ENCODE results near the gene EXOC3.
"Not testable (repeated sequence)": the region's sequence is repeated elsewhere in the genome, so short reads cannot be mapped to it uniquely, and the experiment has no call there.

EXOC3 gene

DNA sequence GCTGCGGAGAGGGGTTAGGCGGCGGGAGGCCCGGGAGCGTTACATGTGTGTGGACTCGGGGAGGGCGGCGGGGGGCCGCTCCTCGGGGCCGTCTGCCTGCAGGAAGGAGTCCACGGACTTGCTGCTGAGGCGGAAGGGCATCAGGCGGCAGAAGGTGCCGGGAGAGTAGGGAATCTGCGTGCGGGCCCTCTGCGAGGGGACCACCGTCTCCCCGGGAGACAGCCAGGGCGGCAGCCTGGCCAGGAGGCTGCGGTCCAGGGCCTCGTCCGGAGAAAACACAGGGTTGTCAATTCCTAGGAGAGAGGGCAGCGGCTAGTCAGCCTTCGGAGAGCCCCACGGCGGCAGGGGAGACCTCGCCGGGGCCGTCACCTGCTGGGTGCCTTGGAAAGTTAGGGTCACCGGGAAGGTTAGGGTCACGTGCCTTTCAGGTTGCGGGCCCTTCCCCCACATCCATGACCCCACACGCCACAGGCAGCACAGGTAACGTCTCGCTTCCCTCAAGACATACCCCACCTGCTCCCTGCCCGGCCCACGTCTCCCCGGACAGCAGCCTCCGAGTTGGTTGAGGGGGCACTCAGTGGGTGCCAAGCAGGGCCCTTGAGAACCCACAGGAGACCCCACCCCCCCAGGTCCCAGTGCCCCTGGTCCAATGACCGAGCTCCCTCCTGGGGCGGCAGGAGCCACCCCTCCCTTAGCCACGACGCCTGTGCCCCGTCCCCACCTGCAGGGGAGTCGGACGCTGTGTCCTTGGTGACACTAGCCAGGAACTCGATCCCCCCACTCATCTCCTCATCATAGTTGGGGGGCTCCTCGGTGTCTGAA lies 32.1 kb downstream of the EXOC3 start:
- no peak for DNase-seq

DNA sequence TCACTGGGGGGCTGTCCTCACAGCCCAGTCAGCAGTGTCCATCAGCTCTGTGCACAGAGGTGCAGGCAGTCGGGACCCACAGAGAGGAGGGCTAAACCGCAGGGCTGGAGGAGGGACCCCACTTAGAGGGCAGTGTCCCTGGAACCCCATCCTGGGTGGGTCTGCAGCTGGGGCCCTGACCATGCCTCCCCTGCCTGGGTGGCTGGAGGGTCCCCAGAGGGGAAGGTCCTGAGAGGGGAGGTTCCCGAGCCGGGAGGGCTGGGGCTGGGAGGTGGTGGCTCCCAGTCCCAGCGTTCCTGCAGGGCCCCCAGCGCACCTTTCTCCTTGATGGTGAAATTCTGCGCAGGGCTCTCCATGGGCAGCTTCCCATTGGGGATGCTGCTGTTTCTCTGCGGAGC lies 32.7 kb downstream of the EXOC3 start:
- DNase-seq: no peak

DNA sequence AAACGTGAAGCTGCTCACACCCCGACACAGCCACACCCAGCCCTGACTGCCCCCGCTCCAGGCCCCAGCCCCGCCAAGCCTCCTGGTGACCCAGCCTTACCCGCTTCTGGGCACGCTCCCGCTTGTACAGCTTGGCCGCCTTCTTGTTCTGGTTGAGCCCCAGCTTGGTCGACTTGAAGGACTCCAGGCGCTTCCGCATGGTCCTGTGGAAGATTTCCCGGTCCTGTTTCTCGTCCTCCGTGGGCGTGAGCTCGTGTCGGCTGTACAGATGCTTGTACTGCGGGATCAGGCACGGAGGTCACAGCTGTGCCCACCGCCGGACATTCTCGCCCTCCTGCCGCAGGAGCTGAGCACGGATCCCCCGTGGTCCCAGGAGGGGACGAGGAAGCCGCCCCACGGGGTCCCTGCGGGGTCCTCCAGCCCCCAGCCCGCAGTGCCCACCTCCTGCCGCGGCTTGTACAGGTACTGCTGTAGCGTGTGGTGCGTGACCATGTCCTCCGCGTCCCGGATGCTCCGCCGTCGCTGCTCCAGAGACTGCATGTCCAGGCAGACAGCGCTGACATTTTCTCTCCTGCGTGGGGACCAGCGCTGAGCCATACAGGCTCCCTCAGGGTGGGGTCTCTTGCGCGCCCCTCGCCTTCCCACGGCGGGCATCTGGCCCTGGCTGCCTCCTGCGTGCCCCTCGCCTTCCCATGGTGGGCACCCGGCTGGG lies 33.3 kb downstream of the EXOC3 start:
- DNase-seq: no peak

DNA sequence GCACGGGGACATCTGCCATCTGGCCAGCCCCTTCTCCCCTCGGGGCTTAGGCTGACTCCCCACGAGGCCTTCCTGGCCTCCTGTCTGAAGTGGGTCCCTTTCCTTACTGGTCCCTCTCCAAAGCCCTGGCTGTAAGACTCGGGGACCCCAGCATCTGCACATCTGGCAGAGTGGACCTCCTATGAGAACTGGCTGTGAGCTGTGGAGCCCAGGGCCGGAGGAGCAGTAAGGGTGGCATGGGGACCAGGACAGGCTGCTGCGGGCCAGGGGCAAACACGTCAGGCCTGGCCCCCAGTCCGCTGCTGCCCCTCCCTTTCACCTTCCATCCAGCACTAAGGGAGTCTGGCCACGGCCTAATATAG lies 33.8 kb downstream of the EXOC3 start:
- DNase-seq: no peak

DNA sequence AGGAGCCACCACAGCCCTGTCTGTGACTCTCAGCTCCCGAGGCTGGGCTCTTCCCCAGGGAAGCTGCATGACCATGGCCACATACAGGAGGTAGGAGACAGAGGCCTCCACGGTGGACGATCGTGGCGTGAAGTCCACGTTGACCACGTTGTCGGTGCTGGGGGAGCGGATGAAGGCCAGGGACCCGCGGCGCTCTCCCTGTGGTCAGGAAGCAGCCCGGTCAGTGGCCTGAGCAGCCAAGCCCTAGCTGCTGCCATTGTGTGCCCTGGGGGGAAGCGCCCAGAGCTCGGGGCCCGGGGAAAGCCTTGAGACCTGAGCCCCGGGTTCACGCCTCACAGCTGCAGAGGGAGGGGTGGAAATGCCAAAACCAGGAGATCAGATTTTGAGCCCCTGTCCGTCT lies 34.3 kb downstream of the EXOC3 start:
- DNase-seq: peak; percentile 18

DNA sequence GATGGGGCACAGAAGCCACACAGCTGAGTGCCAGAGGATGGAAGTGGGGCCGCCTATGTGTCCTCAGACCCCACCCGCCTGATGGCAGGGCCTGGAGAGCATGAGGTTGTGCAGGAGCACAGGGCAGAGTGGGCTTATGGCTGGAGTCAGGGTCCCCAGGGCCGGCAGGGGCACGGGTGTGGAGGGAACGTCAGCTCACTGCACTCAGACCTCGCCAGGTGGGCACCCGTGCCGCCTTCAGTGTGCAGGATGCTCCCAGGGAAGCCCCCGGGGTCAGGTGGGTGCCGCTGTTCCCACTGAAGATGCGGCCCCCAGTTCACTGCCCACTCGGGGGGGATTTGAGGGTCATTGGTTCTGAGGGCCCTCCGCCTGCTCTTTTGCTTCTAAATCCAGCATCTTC lies 34.9 kb downstream of the EXOC3 start:
- peak; percentile 22 for DNase-seq

DNA sequence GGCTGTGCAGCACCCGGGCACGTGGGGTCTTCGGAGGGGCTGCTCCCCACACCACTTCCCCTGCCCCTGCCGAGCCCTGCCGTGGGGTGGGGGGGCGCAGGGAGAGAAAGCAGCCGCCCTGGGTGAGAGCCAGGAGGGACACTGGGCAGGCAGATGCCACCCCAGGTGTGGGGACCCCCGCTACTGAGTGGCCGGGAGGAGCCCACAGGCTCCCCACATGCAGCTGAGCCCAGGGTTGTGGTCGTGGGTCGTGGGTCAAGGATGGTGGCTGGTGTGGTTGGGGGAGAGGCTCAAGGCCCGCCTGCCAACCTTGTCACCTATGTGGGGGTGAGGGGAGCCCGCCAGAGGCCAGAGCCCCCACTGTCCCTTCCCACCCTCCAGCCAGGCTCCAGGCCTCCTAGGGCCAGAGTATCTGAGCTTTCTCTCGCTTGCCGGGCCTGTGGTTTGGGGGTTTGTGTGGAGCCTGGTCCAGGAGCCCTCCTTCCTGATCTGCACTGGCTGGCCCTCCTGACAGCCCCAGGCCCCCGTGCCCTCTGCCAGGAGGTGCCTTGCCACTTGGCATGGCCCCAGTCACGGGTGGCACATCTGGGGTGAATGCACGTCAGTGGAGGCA lies 35.5 kb downstream of the EXOC3 start:
- DNase-seq: peak; percentile 27

DNA sequence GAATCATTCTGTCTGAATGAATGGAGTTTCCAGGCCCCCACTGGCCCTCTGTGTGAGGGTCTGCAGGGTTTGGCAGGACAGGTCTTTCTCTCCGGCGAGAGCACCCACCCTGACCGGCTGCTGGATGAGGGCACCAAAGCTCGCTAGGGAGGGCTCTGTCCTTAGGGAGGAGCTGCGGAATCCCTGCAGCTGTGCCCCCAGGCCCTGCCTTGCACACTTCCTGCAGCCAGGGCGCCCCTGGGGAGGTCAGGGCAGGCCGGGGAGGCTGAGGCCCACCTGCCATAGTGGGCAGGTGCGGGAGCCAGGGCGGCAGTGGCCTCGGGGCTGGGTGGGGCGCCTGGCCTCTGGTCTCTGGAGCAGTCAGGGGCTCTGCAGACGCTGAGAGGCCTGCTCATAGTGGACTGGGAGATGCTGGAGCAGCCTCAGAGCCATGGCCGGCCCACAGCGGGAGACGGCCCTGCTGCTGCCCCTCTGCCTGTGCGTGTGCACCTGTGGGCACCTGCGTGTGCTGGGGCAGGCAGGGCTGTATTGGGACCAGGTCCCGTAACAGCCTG lies 36.1 kb downstream of the EXOC3 start:
- DNase-seq: peak; percentile 25

DNA sequence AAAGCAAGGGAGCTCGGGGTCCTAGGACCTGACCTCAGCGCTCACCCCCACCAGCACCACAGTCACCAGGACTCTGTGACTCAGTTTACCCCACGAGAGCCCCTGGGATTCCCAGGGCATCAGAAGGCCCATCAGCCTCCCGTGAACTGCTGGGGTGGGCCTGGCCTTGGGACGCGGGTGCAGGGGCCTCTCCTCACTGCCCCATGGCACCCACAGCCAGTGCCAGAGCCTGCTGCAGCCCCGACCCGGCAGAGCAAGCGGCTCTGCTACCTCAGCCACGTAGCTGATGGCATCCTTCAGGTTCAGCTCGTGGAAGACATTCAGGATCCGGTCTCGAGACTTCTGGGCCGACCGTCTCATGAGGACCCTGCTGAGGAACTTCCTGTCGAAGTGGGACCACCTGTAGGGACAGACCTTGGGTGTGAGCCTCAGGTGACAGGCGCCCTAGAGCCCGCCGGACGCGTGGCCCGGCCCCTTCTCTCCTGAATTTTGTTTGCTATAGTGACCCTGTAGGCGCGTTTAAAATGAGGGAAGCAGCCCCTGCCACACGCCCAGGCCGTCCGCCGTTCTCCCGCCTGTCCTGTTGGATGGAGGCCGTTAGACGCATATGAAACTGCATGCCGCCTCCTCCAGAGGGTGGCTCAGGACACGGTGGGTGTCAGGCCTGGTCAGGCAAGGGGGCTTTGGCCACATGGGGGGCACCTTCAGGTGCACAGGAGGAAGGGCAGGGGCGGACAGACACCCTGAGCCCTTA lies 36.8 kb downstream of the EXOC3 start:
- peak; percentile 23 for DNase-seq

DNA sequence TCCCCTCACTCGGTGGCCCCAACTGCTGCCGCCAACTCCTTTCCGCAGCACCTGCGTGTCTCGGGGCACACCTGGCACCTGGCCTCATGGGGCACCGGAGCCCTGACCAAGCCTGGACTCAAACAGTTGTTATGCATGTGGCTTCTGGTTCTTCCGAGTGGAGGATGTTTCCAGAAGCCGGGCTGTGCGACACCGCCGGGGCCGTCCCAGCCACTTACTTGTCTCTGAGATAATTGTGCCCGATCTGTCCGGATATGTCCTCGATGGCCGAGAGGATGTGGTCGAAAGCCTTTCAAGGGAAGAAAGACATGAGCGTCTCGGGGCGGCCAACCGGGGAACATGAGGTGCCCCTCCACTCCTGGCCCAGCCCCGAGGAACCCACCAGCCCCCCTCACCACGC lies 38.4 kb downstream of the EXOC3 start:
- peak; percentile 28 for DNase-seq

DNA sequence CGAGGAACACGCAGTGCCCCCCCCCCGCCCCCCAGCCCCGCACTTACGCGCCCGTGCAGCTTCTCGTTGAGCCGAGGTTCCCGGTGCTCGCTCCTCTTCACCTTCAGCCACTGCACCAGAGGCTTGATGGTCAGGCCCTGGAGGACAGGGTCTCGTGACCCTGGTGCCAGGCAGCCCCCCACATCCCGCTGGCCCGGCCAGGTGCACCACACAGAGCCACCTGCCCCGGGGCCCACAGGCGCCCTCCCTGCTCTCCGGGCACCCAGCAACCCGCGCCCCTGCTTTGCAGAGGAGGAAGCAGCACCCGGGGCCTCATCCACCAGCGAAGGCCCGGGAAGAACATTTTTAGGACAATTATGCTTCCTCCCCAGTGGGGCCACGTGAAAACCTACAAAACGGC lies 39.0 kb downstream of the EXOC3 start:
- peak; percentile 20 for DNase-seq

DNA sequence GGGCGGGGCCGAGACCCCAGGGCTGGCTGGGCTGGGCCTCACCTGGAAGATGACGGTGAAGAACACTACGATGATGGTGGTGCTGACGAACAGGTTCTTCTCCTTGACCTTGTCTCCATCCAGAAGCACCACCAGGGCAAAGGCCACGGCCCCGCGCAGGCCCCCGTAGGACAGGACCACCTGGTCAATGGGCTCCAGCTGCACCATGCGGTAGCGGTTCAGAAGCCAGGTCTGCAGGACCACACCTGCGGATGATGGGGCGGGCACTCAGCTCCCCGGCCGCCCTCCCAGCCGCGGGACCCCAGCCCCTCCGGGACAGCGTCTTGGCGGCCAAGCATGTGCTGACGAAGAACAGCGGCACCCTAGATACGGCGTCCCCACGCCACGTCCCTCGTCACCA lies 39.5 kb downstream of the EXOC3 start:
- peak; percentile 26 for DNase-seq

DNA sequence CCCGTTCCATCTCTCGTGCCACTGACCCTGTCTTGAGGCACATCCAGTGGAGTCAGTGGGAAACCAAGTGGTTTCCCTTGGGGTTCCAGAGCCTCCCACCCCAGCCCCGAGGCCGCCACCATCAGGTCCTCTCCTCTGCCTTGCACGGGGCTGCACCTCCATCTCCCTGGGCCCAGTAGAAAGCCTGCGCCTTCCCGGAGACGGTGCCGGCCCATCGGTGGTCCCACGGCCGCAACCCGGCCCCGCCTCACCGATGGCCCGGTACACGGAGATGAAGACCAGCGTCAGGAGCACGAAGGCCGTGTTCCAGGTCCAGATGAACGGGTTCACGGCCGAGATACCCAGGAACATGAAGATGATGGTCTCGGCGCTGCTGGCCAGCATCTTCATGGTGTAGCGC lies 40.0 kb downstream of the EXOC3 start:
- DNase-seq: no peak

DNA sequence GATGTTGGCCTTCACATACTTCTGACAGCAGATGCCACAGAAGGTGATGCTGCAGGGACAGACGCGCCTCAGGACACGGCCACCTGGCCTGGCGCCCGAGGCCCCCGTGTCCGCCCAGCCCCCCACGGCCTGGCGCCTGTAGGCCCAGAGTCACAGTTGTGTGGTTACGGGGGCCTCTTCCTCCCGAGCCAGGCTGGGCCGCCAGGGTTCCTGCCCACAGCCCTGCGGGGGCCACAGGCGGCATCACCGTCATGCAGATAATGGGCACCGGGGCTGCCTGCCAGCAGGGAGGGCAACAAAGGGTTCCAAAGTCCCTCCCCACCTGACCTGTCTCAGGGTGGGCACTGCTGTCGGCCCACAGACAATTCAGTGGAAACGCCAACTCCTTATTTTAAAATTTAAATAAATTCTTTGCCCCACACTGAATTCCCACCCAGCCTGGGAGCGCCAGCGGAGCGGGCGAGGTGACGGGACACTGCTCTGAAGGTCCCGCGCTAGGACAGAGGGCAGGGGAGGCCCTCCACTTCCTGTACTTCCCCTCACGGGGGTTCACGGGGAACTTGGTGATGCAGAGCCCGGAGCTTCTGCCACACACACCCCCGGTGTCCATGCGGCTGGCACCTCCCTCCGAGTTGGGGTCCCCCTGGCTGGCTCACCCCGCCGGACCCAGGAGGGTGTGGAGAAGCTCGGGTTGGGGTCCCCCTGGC lies 40.6 kb downstream of the EXOC3 start:
- peak; percentile 27 for DNase-seq

DNA sequence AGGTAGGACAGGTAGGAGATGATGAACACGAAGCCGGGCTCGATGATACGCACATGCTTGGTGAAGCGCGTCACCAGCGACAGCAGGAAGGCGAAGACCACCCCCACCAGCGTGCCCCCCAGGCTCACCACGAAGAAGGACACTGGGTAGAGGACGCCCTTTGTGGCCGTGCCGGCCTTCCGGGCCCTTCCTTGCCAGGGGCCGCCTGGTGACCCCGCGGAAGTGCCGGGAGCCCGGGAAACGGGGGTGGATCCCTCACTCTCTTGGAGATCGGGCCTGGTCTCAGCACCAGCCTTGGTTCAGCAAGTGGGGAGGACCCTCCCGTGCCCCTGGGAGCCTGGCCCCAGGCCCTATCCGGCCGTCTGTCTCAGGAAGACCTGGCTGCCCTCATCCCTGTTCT lies 41.6 kb downstream of the EXOC3 start:
- DNase-seq: no peak

DNA sequence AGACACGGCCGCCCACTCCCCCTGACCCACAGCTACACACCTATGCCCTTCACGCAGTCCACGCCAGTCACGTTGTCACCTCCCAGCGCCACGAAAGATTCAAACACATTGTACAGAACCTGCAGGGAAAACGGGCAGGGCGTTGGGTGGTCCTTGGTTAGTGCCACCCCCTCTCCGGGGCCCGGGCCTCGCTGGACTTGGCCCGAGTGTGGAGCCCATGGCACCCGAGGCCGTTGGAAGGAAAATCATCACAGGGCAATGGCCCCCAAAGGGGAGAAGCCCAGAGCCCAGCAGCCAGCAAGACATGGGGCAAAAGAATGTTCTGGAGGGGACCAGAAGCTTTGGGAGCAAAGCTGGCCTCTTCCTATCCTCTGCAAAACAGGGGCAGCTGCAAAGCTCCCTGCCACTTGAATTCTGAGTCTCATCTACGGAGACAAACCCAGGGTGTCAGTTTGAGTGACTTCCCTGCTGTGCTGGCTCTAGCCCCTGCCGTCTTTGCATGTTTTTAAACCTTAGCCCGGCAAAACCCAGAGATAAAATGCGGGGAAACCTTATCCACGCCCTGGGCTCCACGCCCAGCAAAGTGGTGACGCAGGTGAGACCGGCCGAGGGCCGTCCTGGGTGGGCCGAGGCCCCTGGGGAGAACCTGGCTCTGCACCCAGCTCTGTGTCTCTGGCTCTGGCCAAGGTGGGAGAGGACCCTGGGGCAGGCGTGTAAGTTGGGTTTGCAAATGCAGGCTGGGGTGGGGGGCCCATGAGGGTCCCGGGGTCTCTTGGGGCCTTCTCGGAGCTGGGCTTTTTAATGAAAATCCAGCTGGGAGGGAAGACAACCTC lies 42.4 kb downstream of the EXOC3 start:
- DNase-seq: no peak

DNA sequence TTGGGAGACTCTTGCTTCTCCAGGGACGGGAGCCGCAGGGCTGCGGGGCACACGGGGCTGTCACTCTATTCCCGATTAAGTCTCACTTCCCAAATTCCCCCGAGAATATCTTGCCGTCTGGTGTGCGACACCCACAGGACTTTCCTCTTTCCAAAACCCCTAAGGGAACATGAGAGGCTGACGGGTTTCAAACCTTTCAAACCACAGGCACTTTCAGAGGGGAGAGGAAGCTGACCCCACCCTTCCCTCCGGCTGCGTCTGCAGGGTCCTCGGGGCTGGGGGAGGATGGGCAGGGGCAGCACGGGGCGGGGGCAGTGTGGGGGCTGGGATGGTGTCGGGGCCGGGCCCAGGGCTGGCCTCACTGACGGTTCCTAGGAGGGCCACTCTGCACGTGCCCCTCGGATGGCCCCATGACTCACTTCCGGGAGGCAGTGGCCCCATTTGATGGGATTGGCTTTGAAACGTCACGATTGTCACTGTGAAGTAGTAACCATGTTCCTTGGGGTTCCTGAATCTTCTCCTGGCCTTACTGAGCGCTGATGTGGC lies 43.0 kb downstream of the EXOC3 start:
- DNase-seq: no peak

DNA sequence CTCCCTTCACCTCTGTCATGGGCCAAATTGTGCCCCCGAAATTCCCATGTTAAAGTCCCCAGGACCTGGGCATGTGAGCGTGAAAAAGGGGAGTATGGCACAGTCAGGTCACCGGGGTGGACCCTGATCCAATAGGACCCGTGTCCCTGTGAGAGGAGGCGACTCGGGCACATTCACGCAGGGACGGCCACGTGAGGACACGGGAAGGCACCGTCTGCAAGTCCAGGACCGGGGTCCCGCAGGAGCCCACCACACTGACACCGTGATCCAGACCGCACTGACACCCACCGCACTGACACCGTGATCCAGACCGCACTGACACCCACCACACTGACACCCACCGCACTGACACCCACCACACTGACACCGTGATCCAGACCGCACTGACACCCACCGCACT lies 43.6 kb downstream of the EXOC3 start:
- DNase-seq: not testable (repeated sequence)

DNA sequence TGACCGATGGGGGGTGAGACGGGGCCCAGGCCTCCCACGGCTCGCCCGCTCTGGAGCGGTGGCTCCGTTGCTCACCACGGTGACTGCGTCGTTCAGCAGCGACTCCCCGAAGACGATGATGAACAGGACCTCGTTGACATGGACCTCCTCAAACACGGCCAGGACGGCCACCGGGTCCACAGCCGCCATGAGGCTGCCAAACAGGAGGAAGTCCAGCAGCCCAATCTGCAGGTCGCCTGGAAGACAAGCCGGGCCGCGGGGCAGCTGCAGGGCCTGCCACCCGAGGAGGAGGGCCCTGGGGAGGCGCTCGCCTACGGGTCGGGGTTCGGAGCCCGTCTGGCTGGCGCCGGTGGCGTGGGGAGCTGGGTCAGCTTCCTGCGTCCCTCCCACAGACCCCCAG lies 45.3 kb downstream of the EXOC3 start:
- no peak for DNase-seq

DNA sequence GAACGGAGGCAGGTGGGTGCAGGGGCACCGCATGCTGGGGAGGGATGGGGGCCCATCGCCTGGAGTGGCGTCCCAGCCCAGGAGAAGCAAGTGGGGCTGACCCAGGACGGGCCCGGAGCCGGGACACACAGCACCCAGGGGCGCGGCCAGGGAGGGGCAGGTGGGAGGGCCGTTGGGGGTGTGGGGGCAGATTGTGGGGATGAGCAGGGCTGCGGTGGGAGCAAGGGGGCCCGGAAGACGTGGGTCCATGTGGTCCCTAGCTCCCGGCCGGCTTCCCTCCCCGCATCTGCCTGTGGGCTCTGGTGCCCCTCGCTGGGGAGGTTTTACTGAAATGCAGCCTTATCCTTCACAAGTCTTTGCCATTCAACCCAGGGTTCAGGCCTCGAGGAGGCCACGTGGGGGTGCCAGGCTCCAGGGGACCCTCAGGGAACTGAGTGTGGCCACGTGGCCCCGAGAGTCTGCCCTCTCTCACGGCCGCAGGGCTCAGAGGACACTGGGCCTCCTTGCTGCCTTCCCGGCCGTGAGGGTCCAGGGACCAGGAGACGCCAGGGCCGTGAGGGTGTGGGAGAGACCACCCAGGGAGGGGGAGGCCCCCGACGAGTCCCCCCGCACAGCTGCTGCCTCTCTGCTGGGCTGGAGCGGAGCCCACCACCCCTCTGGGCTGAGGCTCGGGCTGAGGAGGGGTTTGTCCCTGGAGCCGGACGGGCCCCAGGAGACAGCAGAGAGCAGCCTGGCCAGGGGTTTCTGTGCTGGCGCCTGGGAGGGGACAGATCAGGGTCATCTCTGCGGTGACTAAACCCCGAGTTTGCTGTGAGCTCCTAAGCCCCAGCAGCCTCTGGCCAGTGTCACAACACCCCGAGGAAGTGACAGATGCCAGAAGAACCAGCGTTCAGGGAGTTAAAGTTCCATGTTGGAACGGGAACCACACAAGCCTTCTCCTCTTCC lies 46.0 kb downstream of the EXOC3 start:
- no peak for DNase-seq

Measured in left hindlimb (tissue), 1 donor.